SJCRH30 (cell line): ENCODE data around the gene KCNMA1. TPM values are rescaled to one million over a fixed set of nuclear protein-coding genes. Genes with fewer than 3 reads are reported as not detected.
A peak's percentile ranks its signal among the peaks of the same experiment; 100 is the strongest.

Experiments
- DNase-seq, 2 experiments: peaks; one replicate each; pipeline ENCODE4 v3.0.0-alpha.2; 2015 to 2020
- H3K27ac ChIP-seq: fragments of 250-450 bp; sonication (Bioruptor Pico); 2 replicates; pipeline ENCODE4 v1.5.1; 2020; ENCODE audit warnings: mild to moderate bottlenecking, moderate library complexity
- H3K27me3 ChIP-seq: fragments of 250-450 bp; sonication (Bioruptor Pico); 2 replicates; pipeline ENCODE4 v1.5.1; 2020; ENCODE audit warnings: mild to moderate bottlenecking, moderate library complexity
- H3K36me3 ChIP-seq: fragments of 250-450 bp; sonication (Bioruptor Pico); 2 replicates; pipeline ENCODE4 v1.5.1; 2020; ENCODE audit warnings: mild to moderate bottlenecking, moderate library complexity
- H3K4me1 ChIP-seq: fragments of 250-450 bp; sonication (Bioruptor Pico); 2 replicates; pipeline ENCODE4 v1.5.1; 2020; ENCODE audit warnings: mild to moderate bottlenecking, moderate library complexity
- H3K4me3 ChIP-seq: fragments of 250-450 bp; sonication (Bioruptor Pico); 2 replicates; pipeline ENCODE4 v1.5.1; 2020; ENCODE audit warnings: mild to moderate bottlenecking, moderate library complexity
- H3K9me3 ChIP-seq: fragments of 250-450 bp; sonication (Bioruptor Pico); replicated peaks from 2 replicates; pipeline ENCODE4 v1.5.1; 2020; ENCODE audit warnings: mild to moderate bottlenecking, moderate library complexity
- total RNA-seq: library from RNA; depleted of rRNA; stranded (reverse); fragments of >200 nt; shearing (Covaris generic); gene quantifications from 2 replicates; pipeline ENCODE4 v1.2.3, GENCODE V29; 2014

Gene KCNMA1
- total RNA-seq, 1 experiment from 2014 or later: 0.69 TPM

DNA sequence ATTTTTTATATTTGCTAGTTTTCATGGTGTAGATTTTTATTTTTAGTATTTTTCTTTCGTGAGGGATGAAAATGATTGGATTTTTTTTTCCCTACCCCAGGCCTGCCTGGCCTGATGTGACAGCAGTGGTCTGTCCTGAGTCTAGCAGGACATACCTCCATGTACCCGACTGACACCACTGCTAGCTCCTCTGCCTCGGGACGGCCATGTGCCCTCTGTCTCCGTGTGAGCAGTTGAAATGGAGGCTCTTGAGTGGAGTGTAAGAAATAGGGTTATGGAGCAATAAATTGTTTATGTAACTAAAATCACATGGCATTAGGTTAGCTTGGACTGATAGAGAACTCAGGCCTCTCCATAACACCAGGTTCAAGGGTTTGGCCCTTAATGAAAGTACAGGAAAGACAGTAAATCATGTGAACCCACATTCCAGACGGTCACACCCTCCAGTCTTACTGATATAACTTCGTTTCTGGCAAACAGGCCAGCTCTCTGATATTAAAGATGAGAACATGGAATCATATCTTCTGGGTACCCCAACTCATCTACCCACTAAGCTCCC is 734.1 kb downstream of the KCNMA1 start:
- no peak overlapping the region for H3K4me3 ChIP-seq
- no peaks in the 10 kb centered on the region for H3K4me1 ChIP-seq
- DNase-seq: no peak
- no peaks in the 10 kb centered on the region for H3K9me3 ChIP-seq
- no peaks in the 10 kb centered on the region for H3K36me3 ChIP-seq
- H3K27me3 ChIP-seq: no peaks in the 10 kb centered on the region
- H3K27ac ChIP-seq: no peak overlapping the region

DNA sequence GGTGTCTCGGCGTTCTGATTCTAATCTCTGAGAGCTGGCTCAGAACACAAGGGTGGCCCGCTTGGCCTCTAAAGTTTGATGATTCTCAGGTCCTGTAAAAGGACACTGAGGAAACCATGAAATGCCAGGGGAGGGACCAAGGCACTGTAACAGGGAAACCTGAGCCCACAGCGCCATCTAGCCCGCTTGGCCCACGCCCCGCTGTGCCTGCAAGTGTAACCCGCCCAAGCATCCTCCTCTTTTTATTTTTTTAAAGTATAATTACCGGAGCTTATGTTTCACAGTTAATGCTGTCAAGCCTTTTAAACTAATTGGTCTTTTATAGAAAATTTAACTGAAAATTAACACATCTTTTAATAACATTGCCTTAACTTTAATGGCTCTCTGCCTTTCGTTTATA is 734.7 kb downstream of the KCNMA1 start:
- no peaks in the 10 kb centered on the region for H3K36me3 ChIP-seq
- H3K9me3 ChIP-seq: no peaks in the 10 kb centered on the region
- H3K27ac ChIP-seq: no peak overlapping the region
- no peaks in the 10 kb centered on the region for H3K27me3 ChIP-seq
- H3K4me3 ChIP-seq: no peak overlapping the region
- DNase-seq: peak; percentile 17 to 19
- no peaks in the 10 kb centered on the region for H3K4me1 ChIP-seq

DNA sequence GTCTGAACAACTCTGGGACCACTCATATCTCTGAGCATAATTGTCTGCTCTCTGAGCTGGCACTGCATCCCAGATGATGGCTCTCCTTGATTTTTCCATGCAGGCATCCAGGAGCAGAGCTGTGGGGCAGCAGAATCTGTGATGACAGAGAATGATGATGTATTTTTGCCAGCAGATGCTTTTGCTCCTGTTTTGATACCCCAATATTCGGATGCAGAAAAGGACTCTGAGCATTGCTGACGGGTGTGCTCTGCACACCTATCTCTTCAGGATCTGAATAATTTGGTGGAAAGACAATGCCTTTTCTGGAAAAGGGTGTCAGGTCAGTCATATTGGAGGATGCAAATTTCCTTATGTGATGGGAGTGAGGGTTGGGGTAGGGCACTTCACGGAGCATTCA is 735.9 kb downstream of the KCNMA1 start:
- no peak for DNase-seq
- no peak overlapping the region for H3K4me3 ChIP-seq
- no peaks in the 10 kb centered on the region for H3K36me3 ChIP-seq
- no peaks in the 10 kb centered on the region for H3K4me1 ChIP-seq
- H3K27me3 ChIP-seq: no peaks in the 10 kb centered on the region
- H3K27ac ChIP-seq: no peak overlapping the region
- no peaks in the 10 kb centered on the region for H3K9me3 ChIP-seq

DNA sequence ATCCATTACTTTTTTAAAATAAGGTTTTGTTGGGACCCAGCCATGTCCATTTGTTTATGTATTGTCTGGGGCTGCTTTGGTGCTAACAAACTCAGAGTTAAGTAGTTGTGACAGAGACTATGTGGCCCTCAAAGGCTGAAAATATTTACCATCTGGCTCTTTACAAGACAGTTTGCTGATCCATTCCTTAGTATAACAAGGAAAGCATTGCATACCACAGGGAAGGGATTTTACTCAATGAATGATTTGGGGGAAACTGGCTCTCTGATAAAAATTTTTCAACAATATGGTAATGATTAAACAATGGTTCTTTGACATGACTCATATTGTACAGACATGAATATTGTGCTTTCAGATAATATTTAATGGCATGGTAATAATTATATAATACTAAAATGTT is 738.1 kb downstream of the KCNMA1 start:
- Histone ChIP-seq H3K36me3 (no peaks in the 10 kb centered on the region), H3K27me3 (no peaks in the 10 kb centered on the region), H3K4me1 (no peaks in the 10 kb centered on the region), H3K4me3 (no peak overlapping the region), H3K9me3 (no peaks in the 10 kb centered on the region), H3K27ac (no peak overlapping the region)
- DNase-seq: no peak

DNA sequence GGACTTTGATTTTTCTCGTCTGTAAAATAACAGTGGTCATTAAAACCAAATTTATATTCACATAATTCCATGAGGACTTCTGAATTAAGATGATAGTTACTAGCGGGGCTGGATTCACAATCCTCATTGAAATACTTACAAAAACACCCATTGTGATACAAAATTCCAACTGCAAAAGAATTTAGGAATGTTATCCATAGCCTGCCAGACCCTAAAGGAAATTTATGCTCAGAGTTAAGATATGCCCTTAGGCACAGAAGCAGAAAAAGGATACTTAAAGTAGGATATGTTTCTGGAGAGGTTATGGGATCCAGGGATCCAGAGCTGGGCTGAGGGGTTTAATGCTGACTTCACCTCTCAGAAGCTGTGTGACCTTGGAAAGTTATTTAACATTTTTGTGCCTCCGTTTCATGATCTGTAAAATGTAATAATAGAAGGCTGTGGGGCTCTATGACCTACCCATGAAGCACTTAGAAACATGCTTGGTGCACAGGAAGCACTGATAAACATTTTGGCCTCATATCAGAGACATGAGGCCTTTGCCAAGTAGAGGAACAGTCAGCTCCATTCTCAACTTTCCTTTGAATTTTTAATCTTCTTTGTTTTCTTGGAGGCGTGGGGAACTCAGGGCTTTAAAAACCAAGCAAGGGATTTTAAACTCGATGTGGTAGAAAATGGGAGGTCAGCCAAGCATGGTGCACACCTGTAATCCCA is 744.7 kb downstream of the KCNMA1 start:
- Histone ChIP-seq H3K9me3 (no peaks in the 10 kb centered on the region), H3K36me3 (no peaks in the 10 kb centered on the region)

DNA sequence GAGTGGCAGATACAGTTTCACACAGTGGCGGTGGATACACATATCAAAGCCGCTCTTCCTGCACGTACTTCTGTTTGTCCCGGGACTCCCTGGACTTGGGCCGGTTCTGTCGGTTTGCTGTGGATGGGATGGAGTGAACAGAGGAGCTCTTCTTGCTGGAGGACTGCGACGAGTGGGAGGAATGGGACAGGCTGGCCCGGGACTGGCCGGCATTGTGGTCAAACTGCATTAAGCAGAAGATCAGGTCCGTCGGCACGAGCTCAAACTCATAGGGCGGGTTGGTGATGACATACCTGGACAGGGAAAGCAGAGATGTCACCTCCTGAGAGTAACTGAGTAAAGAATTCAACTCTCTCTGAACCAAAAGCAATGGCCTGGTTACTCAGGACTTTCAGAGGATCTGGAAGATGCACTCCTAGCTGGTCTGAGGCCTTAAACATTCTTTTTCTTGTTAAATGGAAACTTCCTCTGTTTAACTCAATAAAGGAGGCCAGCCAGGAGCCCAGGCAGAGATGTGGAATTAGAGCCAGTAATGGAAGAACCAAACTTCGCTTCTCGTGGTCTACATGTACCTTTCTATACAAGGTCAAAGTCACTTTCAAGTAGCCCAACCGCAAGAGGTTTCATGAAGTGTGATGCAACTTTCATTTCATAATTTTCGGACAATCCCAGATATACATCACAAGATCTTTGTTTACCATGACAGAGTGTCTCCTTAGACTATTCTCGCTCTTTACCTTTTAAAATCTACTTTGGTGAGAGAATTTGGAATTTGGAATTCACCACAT is 750.2 kb downstream of the KCNMA1 start:
- H3K4me3 ChIP-seq: no peak overlapping the region
- no peaks in the 10 kb centered on the region for H3K4me1 ChIP-seq
- no peaks in the 10 kb centered on the region for H3K36me3 ChIP-seq

More for the DNA sequence above, 744.7 kb downstream of the KCNMA1 start:
- Histone ChIP-seq H3K27me3 (no peaks in the 10 kb centered on the region), H3K27ac (no peak overlapping the region), H3K4me1 (no peaks in the 10 kb centered on the region), H3K4me3 (no peak overlapping the region)
- no peak for DNase-seq

DNA sequence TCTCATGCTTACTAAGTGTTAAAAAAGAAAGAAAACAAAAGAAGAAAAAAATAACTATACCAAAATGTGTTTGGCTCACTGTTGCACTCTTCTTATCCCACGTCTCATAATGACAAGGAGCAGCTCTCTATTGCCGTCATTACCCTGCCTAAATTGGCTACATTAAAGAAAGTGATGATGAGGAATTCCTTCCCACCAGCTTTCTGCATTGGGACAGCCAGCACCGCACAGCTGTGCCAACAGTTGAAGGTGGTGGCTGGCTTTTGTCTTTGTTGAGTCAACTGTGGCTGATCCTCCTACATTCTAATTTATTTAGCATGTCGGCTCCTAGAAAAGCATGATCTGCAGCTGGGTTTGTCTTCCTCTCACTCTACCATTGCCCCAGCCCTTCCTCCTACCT is 751.8 kb downstream of the KCNMA1 start:
- no peaks in the 10 kb centered on the region for H3K4me1 ChIP-seq
- no peak for DNase-seq
- H3K27ac ChIP-seq: no peak overlapping the region
- H3K36me3 ChIP-seq: no peaks in the 10 kb centered on the region
- H3K4me3 ChIP-seq: no peak overlapping the region
- no peaks in the 10 kb centered on the region for H3K27me3 ChIP-seq
- H3K9me3 ChIP-seq: no peaks in the 10 kb centered on the region

More for the DNA sequence above, 750.2 kb downstream of the KCNMA1 start:
- Histone ChIP-seq H3K27me3 (no peaks in the 10 kb centered on the region), H3K9me3 (no peaks in the 10 kb centered on the region), H3K27ac (no peak overlapping the region)
- DNase-seq: no peak

DNA sequence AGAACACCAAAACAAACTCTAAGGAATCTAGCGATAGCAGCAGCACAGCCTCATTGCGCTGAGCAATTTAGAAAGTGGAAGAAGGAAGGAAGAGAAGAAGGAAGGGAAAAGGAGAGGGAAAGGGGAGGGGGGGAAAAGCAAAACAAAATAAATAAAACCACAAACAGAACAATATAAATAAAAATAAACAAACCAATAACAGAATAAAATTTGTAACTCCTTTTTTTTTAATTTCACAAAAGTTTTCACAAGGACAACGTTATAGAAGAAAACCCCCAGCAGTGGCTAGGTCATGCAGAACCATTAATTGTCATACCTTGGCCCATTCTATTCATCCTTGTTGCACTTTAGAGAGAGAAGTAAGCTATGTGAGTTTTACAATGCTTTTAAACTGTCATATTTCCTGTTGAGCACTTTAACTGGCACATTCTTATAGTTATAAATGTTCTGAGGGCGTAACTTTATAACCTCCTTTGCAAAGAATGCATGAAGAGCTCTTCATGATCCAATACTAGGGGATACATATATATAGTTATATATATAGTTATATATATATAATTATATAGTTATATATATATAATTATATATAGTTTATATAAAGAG is 752.8 kb downstream of the KCNMA1 start:
- Histone ChIP-seq H3K27ac (no peak overlapping the region), H3K27me3 (no peaks in the 10 kb centered on the region), H3K9me3 (no peaks in the 10 kb centered on the region), H3K4me1 (no peaks in the 10 kb centered on the region), H3K36me3 (no peaks in the 10 kb centered on the region), H3K4me3 (no peak overlapping the region)
- DNase-seq: no peak

DNA sequence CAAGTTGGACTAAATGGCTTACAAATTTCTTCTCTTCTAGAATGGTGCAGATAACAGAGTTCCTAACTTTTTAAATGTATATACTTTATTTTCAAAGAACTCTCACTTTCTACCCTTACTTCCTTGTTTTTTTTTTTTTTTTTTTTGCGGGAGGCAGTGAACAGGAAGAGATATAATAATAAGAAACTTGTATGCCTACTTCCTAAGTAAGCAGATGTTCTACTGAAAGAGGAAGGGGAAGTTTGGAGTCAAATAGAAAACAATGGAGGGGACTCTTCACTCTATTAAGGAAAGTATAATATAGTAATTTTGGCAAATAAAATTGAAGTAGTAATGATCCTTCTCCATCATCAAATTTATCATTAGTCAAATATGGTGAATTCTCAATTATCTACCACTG is 754.0 kb downstream of the KCNMA1 start:
- H3K4me3 ChIP-seq: no peak overlapping the region
- H3K9me3 ChIP-seq: no peaks in the 10 kb centered on the region
- DNase-seq: no peak
- H3K36me3 ChIP-seq: no peaks in the 10 kb centered on the region
- H3K27me3 ChIP-seq: no peaks in the 10 kb centered on the region
- H3K4me1 ChIP-seq: no peaks in the 10 kb centered on the region
- H3K27ac ChIP-seq: no peak overlapping the region

DNA sequence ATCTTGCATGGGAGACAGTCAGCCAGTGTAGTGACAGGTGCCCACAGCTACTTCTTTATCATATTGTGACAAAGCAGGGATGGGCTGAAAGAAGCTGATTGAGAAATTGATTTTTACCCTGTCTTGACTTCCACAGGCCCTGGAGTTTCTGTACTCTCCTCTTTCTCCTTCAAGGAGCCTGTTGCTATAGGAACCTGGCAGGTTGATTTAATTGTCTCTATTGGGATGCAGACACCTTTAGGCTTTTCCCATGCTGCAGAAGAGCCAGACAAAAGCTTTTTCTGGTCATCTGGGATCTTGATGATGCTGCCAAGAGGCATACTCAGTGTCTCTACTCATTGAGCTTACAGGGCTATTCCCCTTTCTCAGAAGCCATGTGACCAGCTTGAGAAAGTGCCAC is 754.8 kb downstream of the KCNMA1 start:
- H3K36me3 ChIP-seq: no peaks in the 10 kb centered on the region
- no peak overlapping the region for H3K27ac ChIP-seq
- no peak for DNase-seq
- no peaks in the 10 kb centered on the region for H3K4me1 ChIP-seq
- H3K4me3 ChIP-seq: no peak overlapping the region
- no peaks in the 10 kb centered on the region for H3K9me3 ChIP-seq
- H3K27me3 ChIP-seq: no peaks in the 10 kb centered on the region

DNA sequence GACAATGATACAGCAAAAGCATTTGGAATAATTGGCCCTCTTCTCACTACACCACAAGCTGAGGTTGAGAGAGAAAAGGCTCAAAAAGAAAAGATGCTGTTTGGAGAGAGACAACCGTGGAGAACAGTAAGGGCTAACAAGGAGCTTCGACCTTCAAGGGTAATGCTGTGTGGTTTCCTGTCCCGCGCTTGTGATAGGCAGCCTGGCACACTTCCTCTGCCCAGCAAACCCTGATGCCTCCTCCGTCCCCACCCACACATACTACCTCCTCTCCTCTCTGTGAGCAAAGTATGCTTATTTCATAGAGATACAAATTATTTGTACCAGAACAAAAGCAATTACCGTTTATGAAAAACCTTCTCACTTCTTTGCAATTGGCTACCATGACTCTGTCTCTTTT is 755.4 kb downstream of the KCNMA1 start:
- H3K27ac ChIP-seq: no peak overlapping the region
- no peak for DNase-seq
- no peaks in the 10 kb centered on the region for H3K4me1 ChIP-seq
- H3K36me3 ChIP-seq: no peaks in the 10 kb centered on the region
- no peak overlapping the region for H3K4me3 ChIP-seq
- no peaks in the 10 kb centered on the region for H3K27me3 ChIP-seq
- no peaks in the 10 kb centered on the region for H3K9me3 ChIP-seq

DNA sequence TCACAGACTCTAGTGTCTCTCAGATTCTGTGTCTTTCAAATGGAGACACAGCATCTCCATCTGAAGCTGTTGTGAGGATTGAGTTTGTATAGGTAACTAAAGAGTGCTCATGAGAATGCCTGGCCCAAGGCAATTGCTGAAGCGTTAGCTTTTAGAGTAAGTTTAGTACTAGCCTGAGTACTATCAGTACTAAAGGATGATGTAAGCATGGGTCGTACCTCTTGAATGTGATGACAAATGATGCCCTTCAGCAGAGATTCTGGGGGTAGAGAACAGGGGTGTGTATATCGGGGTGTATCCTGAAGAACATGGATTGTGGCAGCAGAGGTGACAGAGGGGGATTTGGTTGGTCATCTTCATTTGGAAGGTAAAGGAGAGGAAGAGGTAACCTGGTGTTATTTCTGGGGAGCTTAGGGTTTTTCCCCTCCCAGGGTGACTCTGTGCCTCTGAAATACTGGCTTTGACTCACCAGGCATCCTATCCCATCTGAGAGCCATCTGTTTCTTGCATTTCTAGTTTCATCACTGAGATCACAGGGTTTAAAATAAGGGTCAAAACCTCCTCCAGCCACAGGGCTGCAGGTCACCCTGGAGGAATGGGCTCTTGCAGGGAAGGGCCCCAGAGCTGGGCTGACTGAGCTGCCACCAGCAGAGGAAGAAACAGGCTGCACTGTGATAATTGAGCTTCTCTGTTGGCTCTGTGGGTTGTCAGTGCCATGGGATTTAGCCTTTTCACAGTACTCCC is 756.0 kb downstream of the KCNMA1 start:
- H3K4me1 ChIP-seq: no peaks in the 10 kb centered on the region
- H3K27ac ChIP-seq: no peak overlapping the region
- no peaks in the 10 kb centered on the region for H3K27me3 ChIP-seq
- no peak for DNase-seq
- H3K9me3 ChIP-seq: no peaks in the 10 kb centered on the region
- H3K36me3 ChIP-seq: no peaks in the 10 kb centered on the region
- H3K4me3 ChIP-seq: no peak overlapping the region

DNA sequence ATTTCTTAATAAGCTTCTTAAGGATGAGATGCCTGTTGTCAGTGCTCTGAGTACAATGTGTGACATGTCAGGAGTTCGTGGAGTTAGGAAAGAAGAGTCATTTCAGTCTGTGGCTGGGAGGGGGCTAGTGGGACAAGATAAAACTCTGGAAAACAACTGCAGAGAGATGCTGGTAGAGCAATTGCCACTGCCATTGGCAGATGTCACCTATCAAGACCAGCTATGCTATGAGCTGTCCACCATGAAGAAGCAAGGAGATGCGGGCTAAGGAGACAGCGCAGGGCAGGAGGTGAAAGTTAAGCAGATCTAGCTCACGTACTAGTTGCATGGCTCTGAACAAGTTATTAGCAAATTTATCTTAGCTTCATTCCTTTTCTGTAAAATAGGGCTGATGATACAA is 756.7 kb downstream of the KCNMA1 start:
- Histone ChIP-seq H3K27me3 (no peaks in the 10 kb centered on the region), H3K27ac (no peak overlapping the region), H3K9me3 (no peaks in the 10 kb centered on the region), H3K4me3 (no peak overlapping the region), H3K36me3 (no peaks in the 10 kb centered on the region), H3K4me1 (no peaks in the 10 kb centered on the region)
- no peak for DNase-seq

DNA sequence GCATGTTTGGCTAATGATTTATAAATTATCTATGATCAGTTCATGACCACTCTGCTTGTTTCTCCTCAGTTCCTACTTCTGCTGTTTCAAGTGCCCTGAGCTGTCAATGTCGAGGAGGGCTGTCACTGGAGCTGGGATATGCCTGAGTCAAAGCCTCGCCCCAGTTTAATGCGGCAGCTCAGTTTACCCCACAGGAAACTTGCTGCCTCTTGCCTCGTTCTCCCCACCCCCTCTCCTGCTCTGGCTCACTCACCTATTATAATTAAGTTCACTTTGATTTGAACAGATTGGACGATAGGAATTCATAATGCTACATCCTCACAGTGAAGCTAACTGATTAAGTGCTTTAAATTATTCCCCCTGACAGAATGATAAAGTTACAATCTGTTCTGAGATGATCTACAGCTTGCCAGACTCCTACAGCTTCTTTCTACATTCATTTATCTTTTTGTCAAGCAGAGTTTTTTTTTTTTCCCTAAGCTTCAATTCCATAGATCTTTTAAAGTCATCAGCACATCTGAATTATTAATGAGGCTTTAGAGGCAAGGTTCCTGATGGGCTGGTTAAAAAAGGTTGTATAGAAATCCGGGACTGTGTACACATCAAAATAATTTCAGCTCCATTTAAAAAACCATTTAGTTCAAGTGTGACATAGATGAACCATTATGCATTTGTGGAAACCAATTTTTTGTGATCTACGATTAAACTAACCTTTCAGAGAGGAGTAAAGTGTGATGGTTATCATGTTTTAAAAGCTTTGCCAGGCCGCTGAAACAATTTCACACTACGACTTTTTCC is 758.3 kb downstream of the KCNMA1 start:
- H3K27me3 ChIP-seq: no peaks in the 10 kb centered on the region
- H3K9me3 ChIP-seq: no peaks in the 10 kb centered on the region
- H3K36me3 ChIP-seq: no peaks in the 10 kb centered on the region
- H3K27ac ChIP-seq: no peak overlapping the region
- H3K4me3 ChIP-seq: no peak overlapping the region
- DNase-seq: no peak
- no peaks in the 10 kb centered on the region for H3K4me1 ChIP-seq
